ENCODE measurements around the gene UTS2R. TPM values are rescaled to one million over a fixed set of nuclear protein-coding genes. Genes with fewer than 3 reads are reported as not detected.
A peak's percentile ranks its signal among the peaks of the same experiment; 100 is the strongest.
"Not testable (repeated sequence)": the region's sequence is repeated elsewhere in the genome, so short reads cannot be mapped to it uniquely, and the experiment has no call there.

UTS2R gene
- polyA plus RNA-seq, 4 donors: 0.30 to 0.70 (median 0.43) TPM

DNA sequence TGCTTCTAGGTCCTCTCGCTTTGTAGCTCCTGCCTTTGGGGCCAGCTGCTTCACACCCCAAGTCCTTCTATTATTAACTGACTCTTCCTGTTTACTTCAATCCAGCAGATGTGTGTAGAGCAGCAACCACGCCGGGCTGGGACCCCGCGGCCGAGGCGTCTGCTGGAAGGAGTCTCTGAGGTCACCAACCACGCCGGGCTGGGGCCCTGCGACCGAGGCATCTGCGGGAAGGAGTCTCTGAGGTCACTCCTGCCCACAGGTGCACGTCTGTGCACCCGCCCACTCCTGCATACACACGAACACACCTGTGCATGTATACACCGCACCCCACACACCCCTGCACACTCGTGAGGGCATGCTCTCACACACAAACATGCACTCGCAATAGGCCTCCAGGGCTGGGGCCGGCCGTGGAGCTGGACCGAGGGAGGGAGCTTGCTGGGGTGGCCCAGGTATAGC lies 20.3 kb upstream of the UTS2R start:
- DNase-seq (ENCODE audit: low read depth in 4 of 4, low spot score in 3 of 4): no peak

DNA sequence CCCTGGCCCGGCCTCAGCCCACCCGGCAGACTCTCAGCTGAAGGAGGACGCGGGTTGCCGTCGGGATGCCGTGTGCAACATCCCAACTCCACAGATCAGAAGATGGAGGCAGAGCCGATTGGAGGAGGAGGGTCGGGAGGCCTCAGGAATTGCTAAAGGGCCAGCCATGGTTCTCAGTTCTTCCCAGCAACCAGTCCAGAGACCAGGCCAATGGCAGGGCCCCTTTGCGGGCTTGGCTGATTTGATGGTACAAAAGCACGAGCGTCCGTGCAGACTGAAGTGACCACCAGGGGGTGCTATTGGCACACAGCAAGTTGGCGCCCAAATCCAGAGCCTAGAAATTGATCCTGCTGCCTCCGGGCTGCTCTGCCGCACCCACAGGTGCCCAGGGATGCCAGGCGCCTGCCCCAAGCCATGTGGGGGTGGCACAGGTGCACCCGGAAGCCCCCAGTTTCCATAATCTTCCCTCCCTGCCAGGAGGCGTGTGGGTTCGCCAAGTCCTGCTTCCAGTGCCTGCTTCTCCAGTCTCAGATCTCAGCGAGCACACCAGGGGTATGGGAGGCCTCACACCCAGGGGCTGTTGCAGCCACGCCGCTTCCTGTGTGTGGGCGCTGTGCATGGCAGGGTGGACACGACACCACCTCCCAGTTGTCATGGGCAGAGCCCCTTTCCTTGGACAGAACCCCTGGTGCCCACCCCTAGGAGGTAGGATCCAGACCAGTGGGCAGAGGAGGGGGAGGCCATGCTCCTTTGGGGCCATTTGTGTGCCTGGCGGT lies 19.7 kb upstream of the UTS2R start:
- peak; percentile 70 to 85 (median 84) for DNase-seq (ENCODE audit: low read depth in 4 of 4, low spot score in 3 of 4)

DNA sequence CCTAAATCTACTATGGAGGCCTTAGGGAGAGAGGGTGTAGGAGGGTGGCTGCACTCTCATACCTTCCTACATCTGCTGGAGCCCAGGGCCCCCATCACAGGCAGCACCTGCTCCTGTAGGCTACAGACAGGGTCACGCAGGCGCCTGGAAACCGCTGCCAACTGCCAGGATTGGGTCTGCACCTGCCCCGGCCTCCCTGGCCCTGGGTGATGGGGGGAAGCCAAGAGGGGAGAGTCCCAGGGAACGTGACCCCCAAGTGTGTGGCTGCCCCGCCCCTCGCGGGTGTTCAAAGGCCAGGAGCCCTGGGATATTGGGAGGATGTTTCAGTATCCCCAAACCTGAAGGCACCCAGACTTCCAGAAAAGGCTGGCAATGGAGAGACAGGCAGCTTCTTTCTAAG lies 18.1 kb upstream of the UTS2R start:
- DNase-seq (ENCODE audit: low read depth in 4 of 4, low spot score in 3 of 4): no peak

DNA sequence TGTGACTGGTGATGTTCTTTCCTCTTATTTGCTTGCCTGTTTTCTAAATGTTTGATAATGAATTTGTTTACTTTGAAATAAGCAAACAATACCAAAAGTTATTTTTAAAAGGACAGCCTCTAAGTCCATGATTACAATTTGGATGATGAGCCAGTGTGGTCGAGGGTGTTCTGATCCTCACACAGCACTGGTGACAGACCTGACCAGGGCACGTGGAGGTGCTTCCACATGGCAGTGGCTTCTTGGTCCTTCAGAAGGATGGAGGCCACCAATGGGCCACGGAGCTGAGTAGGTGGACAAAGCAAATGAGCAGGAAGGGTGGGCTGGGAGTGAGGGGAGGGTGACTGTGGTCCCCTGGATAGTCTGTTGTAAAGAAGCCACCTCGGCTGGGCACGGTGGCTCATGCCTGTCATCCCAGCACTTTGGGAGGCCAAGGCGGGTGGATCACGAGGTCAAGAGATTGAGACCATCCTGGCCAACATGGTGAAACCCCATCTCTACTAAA lies 16.7 kb upstream of the UTS2R start:
- DNase-seq (ENCODE audit: low read depth in 4 of 4, low spot score in 3 of 4): no peak

DNA sequence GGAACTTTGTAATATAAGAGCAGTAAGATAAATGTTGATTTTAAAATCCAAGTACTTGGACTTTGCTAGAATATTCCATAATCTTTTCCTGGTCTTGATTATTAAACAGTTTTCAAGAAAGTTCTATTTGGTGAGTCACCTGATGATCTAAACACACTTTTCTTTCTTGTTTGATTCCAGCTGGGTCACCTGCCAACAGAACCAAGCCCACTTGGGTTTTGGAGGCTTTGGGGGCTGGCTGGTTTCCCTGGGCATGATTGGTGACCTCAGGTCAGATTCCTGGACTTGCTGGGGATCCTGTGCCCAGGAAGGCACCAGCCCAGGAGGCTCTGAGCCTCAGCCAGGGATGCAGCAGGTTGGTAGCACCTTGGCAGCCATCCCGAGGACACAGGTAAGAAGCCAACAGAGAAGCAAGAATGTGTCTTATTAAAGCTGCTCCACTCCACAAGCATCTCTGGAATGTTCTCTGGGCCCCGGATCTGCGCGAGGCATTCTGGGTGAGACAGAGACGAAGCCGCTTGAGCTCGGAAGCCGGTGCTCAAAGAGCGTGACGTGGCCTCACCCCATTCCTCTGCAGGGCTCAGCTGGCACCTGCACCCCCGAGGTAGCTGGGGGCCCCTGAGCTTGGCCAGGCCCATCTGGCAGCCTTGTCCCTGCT lies 15.7 kb upstream of the UTS2R start:
- DNase-seq (ENCODE audit: low read depth in 4 of 4, low spot score in 3 of 4): no peak

DNA sequence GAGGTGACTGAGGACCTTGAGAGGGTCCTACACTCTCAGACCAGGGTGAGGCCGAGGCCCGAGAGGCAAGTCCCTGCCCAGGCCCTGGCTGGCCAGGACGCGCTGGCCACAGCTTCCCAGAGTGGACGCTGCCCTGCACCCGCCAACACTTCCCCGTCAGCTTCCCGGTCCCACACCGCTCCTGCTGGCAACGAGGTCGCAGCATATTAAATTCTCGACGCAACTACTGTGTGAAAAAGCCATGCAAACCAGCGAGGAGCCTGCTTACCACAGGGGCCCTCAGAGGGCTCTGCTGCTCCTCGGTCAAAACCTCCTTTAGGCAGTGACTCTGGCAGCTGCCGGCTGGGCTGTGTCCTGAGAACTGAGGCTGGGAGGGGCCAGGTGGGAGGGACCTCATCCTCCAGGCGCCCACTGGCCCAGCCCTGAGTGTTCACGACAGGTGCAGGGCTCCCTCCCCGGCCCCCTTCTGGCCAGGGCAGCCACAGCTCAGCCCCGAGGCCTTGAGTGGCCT lies 14.7 kb upstream of the UTS2R start:
- DNase-seq (ENCODE audit: low read depth in 4 of 4, low spot score in 3 of 4): no peak

DNA sequence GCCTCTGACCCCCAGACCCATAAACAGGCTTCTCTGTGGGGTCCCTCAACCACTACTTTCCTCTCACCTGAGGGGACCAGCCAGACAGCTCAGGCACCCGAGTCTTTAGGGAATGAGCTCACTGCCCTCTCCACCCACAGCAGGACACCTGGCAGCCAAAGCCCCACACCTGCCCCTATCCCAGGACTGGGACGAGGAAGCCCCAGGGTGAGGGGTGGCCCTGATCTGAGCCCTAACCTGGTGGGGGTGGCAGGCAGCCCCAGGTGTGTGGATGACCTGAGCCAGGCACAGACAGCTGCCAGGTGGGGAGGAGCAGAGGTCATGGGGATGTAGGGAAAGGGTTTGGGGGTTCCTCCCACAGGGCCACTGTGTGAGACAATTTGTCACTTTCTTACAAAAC lies 14.2 kb upstream of the UTS2R start:
- DNase-seq (ENCODE audit: low read depth in 4 of 4, low spot score in 3 of 4): no peak

DNA sequence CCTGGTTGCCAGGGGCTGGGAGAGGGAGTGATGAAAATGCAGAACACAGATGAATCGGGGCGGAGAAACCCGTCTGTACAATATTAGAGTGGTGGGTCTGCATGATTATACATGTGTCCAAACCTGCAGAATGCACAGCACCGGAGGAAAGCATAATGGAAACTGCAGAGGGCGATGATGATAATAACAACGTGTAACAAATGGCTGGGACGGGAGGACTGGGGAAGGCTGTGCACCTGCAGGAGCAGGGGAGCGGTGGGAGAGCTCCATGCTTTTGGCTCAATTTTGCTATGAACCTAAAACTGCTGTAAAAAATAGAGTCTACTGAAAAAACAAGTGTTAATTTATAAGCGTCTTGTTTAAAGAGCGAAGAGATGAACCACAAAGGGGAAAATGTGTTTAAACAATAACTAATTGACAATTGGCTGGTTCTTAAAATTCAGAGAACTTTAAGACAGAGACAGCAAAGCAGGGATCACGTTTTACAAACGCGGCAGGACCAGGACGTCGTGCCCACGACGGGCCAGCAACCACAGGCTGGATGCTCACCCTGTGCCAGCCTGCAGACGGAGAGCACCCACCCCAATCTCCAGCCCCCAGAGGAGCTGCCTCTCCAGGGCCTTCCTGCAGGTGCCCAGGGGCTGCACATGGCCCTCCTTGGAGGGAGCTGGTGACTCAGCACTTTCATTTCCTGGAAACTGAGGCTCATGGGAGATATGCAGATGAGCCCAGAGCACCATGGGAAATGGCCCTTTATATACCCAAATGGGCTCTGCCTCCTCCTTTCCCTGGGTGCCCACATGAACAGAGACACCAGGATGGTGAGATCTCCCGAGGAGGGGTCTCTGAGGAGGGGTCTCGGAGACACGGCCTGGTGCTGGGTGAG lies 12.9 kb upstream of the UTS2R start, which contains the start of gene TEX19:
Gene TEX19, plus strand, starts transcription at position 783 of the 886 bp plus-strand sequence. CDS start 2,904 bp downstream, outside the sequence.
- no peak for DNase-seq (ENCODE audit: low read depth in 4 of 4, low spot score in 3 of 4)

DNA sequence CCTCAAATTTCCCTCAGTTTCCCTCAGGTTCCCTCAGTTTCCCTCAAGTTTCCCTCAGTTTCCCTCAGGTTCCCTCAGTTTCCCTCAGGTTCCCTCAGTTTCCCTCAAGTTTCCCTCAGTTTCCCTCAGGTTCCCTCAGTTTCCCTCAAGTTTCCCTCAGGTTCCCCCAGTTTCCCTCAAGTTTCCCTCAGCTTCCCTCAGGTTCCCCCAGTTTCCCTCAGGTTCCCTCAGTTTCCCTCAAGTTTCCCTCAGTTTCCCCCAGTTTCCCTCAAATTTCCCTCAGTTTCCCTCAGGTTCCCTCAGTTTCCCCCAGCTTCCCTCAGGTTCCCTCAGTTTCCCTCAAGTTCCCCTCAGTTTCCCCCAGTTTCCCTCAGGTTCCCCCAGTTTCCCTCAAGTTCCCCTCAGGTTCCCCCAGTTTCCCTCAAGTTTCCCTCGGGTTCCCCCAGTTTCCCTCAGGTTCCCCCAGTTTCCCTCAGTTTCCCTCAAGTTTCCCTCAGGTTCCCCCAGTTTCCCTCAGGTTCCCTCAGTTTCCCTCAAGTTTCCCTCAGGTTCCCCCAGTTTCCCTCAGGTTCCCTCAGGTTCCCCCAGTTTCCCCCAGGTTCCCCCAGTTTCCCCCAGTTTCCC lies 12.0 kb upstream of the UTS2R start:
- not testable (repeated sequence) for DNase-seq (ENCODE audit: low read depth in 4 of 4, low spot score in 3 of 4)

DNA sequence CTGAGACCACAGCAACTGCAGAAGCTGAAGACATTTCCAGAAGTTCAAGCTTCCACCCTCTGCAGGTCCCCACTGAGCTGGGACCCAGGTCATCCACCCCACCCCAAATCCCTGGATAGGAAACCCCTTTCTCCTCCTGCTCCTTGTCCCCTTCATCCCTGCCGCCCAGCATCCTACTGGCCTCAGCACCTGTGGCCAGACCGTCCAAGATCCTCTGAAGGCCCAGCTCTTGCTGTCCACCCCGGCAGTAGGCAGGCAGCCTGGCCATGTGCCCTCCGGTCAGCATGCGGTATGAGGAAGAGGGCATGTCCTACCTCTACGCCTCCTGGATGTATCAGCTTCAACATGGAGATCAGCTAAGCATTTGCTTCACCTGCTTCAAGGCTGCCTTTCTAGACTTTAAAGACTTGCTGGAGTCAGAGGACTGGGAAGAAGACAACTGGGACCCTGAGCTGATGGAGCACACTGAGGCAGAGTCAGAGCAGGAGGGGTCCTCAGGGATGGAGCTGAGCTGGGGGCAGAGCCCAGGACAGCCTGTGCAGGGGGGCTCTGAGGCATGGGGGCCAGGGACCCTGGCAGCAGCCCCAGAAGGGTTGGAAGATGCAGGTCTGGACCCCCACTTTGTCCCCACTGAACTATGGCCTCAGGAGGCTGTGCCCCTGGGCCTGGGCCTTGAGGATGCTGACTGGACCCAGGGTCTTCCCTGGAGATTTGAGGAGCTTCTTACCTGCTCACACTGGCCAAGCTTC lies 9.5 kb upstream of the UTS2R start:
- DNase-seq (ENCODE audit: low read depth in 4 of 4, low spot score in 3 of 4): no peak

DNA sequence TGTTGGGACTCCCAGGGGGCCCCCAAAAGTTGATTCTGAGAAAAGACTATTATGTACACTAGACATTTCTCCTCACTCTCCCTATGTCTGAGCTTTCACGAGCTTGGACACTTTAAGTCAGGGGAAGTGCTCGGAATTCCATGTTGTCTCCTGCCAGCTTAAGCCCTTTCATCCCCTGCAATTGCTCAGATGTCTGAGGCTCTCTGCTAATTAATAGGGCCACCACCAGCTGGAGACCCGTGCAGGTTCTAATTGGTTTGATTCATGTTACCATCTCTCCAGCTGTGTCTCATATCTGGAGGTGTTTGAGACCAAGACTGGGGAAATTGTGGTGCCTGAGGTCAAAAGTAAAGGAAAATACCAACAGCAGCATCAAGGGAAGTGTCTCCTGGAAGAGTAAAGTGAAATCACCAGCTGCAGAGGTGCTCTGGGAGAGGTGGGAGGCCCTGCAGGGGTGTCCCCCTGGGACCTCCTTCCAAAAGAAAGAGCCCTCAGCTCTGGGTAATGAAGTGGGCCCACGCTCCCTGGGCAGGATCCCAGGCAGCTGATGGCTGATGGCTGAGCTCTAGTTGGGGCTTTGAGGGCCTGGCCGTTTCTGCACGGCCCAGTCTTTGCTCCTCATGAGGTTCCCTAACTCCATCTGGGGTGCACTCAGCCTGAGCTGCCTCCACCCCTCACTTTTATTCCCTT lies 5.8 kb upstream of the UTS2R start:
- no peak for DNase-seq (ENCODE audit: low read depth in 4 of 4, low spot score in 3 of 4)

DNA sequence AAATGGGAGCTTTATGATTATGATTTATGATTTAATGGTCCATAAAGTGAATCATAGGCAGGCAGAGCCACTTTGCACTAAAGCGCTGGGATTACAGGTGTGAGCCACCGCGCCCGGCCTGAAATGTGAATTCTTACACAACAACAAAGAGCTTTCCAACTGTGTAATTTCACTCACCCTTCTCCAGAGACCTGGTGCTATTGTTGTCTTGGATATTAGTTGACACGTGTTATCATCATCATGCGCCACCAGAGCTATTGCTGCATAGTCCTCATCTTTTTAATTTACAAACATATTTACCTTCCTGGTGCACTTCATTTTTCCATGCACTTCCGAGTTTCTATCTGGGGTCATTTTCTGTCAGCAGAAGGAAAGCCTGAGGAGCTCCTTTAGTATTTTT lies 4.8 kb upstream of the UTS2R start:
- no peak for DNase-seq (ENCODE audit: low read depth in 4 of 4, low spot score in 3 of 4)

DNA sequence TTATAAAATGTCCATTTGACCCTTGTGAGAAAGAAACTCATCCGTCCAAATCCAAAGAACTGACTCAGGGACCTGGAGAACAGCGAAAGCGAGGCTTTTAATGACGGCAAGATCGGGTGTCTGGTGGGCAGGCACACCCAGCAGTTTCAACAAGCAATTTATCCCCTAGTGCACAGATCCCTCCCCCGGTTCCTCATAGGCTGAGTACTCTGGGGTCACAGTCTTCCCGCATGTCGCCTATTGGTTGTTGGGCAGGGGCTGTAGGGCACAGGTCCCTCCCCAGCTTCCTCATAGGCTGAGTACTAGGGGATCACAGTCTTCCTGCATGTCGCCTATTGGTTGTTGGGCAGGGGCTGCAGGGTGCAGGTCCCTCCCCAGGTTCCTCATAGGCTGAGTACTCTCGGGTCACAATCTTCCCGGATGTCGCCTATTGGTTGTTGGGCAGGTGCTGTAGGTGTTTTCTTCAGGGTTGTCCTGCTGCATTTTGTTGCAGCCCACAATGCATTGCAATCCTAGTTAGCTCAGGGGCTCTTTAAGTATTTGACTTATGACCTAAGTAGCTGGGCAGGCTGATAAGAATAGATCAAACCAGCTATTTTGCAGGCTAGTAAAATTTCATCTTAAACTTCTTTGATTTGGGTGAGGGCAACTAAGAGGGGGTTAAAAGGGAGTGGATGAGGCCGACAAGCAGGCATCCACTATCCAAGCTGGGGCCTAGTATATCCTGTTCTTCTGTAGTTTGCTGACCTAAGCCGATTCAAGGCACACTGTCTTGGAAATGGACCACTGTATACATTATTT lies 3.6 kb upstream of the UTS2R start:
- no peak for DNase-seq (ENCODE audit: low read depth in 4 of 4, low spot score in 3 of 4)

DNA sequence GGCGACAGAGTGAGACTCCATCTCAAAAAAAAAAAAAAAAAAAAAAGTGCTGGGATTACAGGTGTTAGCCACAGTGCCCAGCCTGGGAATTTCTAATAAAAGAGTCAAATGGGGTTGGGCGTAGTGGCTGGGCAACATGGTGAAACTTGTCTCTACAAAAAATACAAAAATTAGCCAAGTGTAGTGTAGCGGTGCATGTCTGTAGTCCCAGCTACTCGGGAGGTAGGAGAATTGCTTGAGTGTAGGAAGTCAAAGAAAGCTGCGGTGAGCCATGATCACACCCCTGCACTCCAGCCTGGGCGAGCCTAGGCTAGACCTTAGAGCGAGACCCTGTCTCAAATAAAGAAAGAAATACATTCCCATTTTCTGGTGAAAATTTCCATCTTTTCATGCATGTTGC lies 2.4 kb upstream of the UTS2R start:
- no peak for DNase-seq (ENCODE audit: low read depth in 4 of 4, low spot score in 3 of 4)

DNA sequence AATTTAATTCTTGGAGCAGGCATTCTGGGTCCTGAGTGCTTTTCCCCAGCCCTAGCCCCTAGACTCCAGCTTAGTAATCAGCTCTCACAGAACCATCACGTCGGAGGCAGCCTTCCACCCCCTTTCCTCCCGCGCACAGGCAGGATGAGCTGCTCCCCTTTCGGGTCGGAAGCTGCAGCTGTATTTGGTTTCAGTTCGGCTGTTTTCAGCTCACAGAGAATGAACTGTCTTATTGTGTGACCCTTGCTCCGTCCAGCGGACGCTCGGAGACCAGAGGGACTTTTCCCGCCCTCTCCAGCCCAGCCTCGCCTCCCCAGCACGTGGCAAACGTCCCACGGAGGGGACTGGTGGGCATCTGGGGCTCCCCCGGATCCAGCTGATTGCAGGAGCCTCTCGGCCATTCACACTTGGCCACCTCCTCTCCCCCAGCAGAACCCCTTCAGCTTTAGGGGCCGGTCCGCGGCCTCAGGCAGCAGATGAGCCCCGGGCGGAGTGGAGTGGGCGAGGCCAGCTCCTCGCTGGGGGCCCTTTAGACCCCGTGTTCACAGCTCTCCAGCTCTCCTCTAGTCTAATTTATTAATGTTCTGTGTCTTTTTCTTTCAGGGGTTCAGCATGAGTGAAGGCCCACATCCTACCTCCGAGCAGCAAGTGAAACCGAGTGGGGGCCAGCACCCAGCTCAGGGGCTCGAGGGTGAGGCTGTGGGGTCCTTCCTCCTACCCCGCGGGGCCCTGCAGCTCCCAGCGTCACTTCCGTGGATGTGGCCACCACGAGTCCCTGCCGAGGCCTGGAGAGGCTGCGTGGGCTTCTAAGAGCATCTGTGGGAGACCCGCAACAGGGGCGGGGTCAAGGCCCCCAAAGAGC lies 863 bp upstream of the UTS2R start:
- no peak for DNase-seq (ENCODE audit: low read depth in 4 of 4, low spot score in 3 of 4)

DNA sequence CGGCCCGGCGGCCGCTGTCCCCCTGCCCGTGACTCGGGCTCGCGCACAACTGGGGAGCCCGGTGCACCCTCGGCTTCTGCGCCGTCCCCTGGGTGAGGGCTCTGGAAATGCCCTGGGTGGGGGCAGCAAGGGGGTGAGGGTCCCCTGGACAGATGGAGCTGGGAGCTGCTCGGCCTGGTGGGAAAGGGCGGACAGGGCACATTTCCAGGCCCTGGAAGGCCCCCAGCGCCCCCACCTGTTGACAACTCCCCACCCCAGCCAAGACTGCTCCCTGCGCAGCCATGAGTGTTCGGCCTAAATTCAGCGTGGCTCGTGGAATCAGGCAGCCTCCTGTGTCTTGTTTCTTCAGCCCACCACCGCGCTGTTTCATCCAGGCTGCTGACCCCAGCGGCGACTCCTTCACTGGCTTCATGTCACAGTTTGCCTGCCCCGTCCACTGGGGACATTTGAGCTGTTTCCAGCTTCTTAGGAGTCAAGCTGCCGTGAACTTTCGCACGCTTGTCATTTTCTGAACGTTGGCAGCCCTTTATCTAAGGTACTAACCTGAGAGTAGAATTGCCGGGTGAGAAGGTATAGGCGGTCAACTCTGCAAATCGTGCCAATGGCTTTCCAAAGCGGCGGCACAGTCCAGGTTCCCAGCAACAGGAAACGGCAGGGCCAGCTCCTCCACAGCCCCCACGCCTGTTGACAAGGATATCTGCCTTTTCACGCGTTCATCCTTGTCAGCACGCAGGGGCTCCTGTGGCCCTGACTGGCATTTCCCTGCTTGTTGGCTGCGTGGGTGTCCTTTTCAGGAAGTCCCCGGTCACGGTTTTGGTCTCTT lies 895 bp downstream of the UTS2R start:
- DNase-seq (ENCODE audit: low read depth in 4 of 4, low spot score in 3 of 4): no peak
